Measurements from ENCODE around the gene SAG. TPM values are rescaled to one million over a fixed set of nuclear protein-coding genes. Genes with fewer than 3 reads are reported as not detected.
A peak's percentile ranks its signal among the peaks of the same experiment; 100 is the strongest.

The SAG gene
- total and polyA plus RNA-seq, 2 of the 13 experiments (the other 11 are each of a cell fraction or from before 2014, with no cell fraction given) = not detected

DNA sequence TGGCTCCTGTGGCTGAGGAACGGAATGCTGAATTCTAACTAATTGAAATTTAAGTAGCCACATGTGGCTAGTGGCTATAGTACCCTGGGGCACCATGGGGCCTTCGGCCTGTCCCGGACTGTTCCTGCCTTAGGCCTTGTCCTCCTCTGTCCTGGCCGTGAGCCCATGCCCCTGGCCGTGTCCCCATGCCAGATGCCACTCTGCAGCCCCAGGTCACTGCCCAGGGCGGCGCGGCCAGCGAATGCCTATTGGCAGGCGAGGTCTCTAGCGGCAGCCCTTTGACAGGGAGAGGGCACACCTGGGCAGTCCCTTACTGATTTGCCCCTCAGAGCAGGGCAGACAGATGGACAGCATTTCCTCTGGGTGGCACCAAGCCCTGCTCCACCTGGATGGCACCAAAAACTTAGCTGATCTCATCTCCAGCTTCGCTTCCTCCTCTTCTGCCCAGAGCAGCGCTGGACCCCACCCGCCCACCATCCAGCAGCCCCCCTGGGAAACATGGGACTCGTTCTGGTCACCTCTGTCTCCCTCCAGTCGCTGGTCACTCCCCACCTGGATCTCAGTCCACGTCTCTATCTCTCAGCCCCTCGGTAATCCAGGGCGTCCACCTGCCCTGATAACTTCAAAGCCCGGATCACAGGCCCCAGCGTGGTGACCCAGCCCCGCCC is 45.6 kb downstream of the SAG start (continued):
- TF ChIP-seq, protein P1, sequence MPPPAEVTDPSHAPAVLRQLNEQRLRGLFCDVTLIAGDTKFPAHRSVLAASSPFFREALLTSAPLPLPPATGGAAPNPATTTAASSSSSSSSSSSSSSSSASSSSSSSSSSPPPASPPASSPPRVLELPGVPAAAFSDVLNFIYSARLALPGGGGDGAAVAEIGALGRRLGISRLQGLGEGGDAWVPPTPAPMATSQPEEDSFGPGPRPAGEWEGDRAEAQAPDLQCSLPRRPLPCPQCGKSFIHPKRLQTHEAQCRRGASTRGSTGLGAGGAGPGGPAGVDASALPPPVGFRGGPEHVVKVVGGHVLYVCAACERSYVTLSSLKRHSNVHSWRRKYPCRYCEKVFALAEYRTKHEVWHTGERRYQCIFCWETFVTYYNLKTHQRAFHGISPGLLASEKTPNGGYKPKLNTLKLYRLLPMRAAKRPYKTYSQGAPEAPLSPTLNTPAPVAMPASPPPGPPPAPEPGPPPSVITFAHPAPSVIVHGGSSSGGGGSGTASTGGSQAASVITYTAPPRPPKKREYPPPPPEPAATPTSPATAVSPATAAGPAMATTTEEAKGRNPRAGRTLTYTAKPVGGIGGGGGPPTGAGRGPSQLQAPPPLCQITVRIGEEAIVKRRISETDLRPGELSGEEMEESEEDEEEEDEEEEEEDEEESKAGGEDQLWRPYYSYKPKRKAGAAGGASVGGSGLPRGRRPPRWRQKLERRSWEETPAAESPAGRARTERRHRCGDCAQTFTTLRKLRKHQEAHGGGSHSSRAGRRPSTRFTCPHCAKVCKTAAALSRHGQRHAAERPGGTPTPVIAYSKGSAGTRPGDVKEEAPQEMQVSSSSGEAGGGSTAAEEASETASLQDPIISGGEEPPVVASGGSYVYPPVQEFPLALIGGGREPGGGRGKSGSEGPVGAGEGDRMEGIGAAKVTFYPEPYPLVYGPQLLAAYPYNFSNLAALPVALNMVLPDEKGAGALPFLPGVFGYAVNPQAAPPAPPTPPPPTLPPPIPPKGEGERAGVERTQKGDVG (CRISPR knock-in tag; IDR thresholded peaks at IDR 0.05; ENCODE audit: borderline replicate concordance) = no peak
- TF ChIP-seq HHEX (CRISPR knock-in tag; IDR thresholded peaks at IDR 0.05) = 0 out of 2 replicates have a peak, but pooled peaks have one; percentile 21
- TF ChIP-seq, protein P2, sequence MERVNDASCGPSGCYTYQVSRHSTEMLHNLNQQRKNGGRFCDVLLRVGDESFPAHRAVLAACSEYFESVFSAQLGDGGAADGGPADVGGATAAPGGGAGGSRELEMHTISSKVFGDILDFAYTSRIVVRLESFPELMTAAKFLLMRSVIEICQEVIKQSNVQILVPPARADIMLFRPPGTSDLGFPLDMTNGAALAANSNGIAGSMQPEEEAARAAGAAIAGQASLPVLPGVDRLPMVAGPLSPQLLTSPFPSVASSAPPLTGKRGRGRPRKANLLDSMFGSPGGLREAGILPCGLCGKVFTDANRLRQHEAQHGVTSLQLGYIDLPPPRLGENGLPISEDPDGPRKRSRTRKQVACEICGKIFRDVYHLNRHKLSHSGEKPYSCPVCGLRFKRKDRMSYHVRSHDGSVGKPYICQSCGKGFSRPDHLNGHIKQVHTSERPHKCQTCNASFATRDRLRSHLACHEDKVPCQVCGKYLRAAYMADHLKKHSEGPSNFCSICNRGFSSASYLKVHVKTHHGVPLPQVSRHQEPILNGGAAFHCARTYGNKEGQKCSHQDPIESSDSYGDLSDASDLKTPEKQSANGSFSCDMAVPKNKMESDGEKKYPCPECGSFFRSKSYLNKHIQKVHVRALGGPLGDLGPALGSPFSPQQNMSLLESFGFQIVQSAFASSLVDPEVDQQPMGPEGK (CRISPR knock-in tag; IDR thresholded peaks at IDR 0.05) = peak; percentile 75; the same call in 1 of the 2 replicates
- no peak for TF ChIP-seq ZNF501 (CRISPR knock-in tag; IDR thresholded peaks at IDR 0.05)
- no peak for TF ChIP-seq ZNF101 (CRISPR knock-in tag; IDR thresholded peaks at IDR 0.05; ENCODE audit: borderline replicate concordance, low read depth)
- TF ChIP-seq ZNF652 (CRISPR knock-in tag; IDR thresholded peaks at IDR 0.05; ENCODE audit: borderline replicate concordance, low read depth) = no peak
- TF ChIP-seq CENPX (CRISPR knock-in tag; IDR thresholded peaks at IDR 0.05) = no peak
- TF ChIP-seq, protein P3, sequence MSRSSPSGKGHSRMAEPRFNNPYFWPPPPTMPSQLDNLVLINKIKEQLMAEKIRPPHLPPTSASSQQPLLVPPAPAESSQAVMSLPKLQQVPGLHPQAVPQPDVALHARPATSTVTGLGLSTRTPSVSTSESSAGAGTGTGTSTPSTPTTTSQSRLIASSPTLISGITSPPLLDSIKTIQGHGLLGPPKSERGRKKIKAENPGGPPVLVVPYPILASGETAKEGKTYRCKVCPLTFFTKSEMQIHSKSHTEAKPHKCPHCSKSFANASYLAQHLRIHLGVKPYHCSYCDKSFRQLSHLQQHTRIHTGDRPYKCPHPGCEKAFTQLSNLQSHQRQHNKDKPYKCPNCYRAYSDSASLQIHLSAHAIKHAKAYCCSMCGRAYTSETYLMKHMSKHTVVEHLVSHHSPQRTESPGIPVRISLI (CRISPR knock-in tag; IDR thresholded peaks at IDR 0.05; ENCODE audit: borderline replicate concordance) = no peak
- TF ChIP-seq, protein P4, sequence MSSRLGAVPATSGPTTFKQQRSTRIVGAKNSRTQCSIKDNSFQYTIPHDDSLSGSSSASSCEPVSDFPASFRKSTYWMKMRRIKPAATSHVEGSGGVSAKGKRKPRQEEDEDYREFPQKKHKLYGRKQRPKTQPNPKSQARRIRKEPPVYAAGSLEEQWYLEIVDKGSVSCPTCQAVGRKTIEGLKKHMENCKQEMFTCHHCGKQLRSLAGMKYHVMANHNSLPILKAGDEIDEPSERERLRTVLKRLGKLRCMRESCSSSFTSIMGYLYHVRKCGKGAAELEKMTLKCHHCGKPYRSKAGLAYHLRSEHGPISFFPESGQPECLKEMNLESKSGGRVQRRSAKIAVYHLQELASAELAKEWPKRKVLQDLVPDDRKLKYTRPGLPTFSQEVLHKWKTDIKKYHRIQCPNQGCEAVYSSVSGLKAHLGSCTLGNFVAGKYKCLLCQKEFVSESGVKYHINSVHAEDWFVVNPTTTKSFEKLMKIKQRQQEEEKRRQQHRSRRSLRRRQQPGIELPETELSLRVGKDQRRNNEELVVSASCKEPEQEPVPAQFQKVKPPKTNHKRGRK (CRISPR knock-in tag; IDR thresholded peaks at IDR 0.05) = no peak
- TF ChIP-seq, protein P5, sequence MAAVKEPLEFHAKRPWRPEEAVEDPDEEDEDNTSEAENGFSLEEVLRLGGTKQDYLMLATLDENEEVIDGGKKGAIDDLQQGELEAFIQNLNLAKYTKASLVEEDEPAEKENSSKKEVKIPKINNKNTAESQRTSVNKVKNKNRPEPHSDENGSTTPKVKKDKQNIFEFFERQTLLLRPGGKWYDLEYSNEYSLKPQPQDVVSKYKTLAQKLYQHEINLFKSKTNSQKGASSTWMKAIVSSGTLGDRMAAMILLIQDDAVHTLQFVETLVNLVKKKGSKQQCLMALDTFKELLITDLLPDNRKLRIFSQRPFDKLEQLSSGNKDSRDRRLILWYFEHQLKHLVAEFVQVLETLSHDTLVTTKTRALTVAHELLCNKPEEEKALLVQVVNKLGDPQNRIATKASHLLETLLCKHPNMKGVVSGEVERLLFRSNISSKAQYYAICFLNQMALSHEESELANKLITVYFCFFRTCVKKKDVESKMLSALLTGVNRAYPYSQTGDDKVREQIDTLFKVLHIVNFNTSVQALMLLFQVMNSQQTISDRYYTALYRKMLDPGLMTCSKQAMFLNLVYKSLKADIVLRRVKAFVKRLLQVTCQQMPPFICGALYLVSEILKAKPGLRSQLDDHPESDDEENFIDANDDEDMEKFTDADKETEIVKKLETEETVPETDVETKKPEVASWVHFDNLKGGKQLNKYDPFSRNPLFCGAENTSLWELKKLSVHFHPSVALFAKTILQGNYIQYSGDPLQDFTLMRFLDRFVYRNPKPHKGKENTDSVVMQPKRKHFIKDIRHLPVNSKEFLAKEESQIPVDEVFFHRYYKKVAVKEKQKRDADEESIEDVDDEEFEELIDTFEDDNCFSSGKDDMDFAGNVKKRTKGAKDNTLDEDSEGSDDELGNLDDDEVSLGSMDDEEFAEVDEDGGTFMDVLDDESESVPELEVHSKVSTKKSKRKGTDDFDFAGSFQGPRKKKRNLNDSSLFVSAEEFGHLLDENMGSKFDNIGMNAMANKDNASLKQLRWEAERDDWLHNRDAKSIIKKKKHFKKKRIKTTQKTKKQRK (IDR thresholded peaks at IDR 0.05; ENCODE audit: low read length) = no peak
- TF ChIP-seq, protein P6, sequence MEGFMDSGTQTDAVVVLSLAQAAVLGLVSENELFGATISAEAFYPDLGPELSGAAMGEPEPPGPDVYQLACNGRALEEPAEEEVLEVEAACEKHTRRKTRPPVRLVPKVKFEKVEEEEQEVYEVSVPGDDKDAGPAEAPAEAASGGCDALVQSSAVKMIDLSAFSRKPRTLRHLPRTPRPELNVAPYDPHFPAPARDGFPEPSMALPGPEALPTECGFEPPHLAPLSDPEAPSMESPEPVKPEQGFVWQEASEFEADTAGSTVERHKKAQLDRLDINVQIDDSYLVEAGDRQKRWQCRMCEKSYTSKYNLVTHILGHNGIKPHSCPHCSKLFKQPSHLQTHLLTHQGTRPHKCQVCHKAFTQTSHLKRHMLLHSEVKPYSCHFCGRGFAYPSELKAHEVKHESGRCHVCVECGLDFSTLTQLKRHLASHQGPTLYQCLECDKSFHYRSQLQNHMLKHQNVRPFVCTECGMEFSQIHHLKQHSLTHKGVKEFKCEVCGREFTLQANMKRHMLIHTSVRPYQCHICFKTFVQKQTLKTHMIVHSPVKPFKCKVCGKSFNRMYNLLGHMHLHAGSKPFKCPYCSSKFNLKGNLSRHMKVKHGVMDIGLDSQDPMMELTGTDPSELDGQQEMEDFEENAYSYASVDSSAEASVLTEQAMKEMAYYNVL (CRISPR knock-in tag; IDR thresholded peaks at IDR 0.05; ENCODE audit: borderline replicate concordance) = peak; percentile 69; the same call in 1 of the 2 replicates
- peak; percentile 11; the same call in 1 of the 2 replicates for TF ChIP-seq ZNF350 (CRISPR knock-in tag; IDR thresholded peaks at IDR 0.05; ENCODE audit: borderline replicate concordance, low read depth)
